Neural crest cell (in vitro differentiated cells): Measurements from ENCODE around the gene TSC22D4. TPM values are rescaled to one million over a fixed set of nuclear protein-coding genes. Genes with fewer than 3 reads are reported as not detected.

ENCODE experiments used
- DNase-seq: peaks from one replicate; pipeline ENCODE4 v3.0.0; 2021; ENCODE audit warnings: low read depth, mixed read lengths, low spot score
- H3K27ac Mint-ChIP-seq: one replicate; pipeline ENCODE4 v1.8.0; 2021; ENCODE audit warnings: mild to moderate bottlenecking, mixed read lengths; ENCODE audit not compliant: unreplicated experiment
- H3K27me3 Mint-ChIP-seq: 2 replicates; pipeline ENCODE4 v1.8.0; 2021; ENCODE audit warnings: low read depth, mild to moderate bottlenecking, mixed read lengths
- H3K36me3 Mint-ChIP-seq: 2 replicates; pipeline ENCODE4 v1.8.0; 2021; ENCODE audit warnings: low read depth, mild to moderate bottlenecking, mixed read lengths
- H3K4me1 Mint-ChIP-seq: 2 replicates; pipeline ENCODE4 v1.8.0; 2021; ENCODE audit warnings: mixed read lengths
- H3K4me3 Mint-ChIP-seq: one replicate; pipeline ENCODE4 v1.8.0; 2021; ENCODE audit warnings: mild to moderate bottlenecking, mixed read lengths
- H3K9me3 Mint-ChIP-seq: 2 replicates; pipeline ENCODE4 v1.8.0; 2021; ENCODE audit warnings: mixed read lengths
- CTCF ChIP-seq: fragments of 200-600 bp; sonication (generic); conservative IDR thresholded peaks from 2 replicates; pipeline ENCODE4 v1.5.0; 2021; ENCODE audit warnings: antibody characterized with exemption, mild to moderate bottlenecking
- total RNA-seq: library from RNA; stranded (reverse); gene quantifications from 2 replicates; pipeline ENCODE4 v1.2.1, GENCODE V29; 2021

Gene TSC22D4
- total RNA-seq, 1 donor from 2014 or later = 32.8 TPM

GRCh38 chr7:100428199-100428966 lies 50.6 kb downstream of the TSC22D4 start, which contains the start of gene ZCWPW1:
ZCWPW1 (minus strand) TSS chr7:100428703; CDS start chr7:100420649, 8,054 bp downstream.
- Mint-ChIP-seq H3K4me3 (peak within 1 kb of the TSS; percentile 97), H3K9me3 (no peaks in the 10 kb centered on the region), H3K27me3 (peaks cover 23% of the 10 kb centered on the region), H3K4me1 (peaks cover 38% of the 10 kb centered on the region), H3K36me3 (peaks cover 15% of the 10 kb centered on the region), H3K27ac (peak within 1 kb of the TSS; percentile 100)
- no peak for TF ChIP-seq CTCF
- DNase-seq = peak; percentile 86

GRCh38 chr7:100427762-100428198 lies 51.2 kb downstream of the TSC22D4 start:
- H3K4me1 Mint-ChIP-seq = peaks cover 38% of the 10 kb centered on the region
- no peak overlapping the region for H3K27ac Mint-ChIP-seq
- TF ChIP-seq CTCF = no peak
- H3K4me3 Mint-ChIP-seq = peak overlapping the region; percentile 97
- H3K9me3 Mint-ChIP-seq = no peaks in the 10 kb centered on the region
- no peak for DNase-seq
- H3K27me3 Mint-ChIP-seq = peaks cover 23% of the 10 kb centered on the region
- peaks cover 13% of the 10 kb centered on the region for H3K36me3 Mint-ChIP-seq

GRCh38 chr7:100426516-100426915 lies 52.5 kb downstream of the TSC22D4 start:
- Mint-ChIP-seq H3K36me3 (peaks cover 5% of the 10 kb centered on the region), H3K9me3 (no peaks in the 10 kb centered on the region)

GRCh38 chr7:100425347-100425746 lies 53.7 kb downstream of the TSC22D4 start:
- no peak for TF ChIP-seq CTCF
- Mint-ChIP-seq H3K27me3 (peaks cover 20% of the 10 kb centered on the region), H3K27ac (no peak overlapping the region), H3K36me3 (peaks cover 5% of the 10 kb centered on the region), H3K4me1 (peaks cover 18% of the 10 kb centered on the region), H3K4me3 (peak overlapping the region; percentile 68), H3K9me3 (no peaks in the 10 kb centered on the region)
- DNase-seq = no peak

More at GRCh38 chr7:100426516-100426915, 52.5 kb downstream of the TSC22D4 start:
- TF ChIP-seq CTCF = no peak
- H3K27ac Mint-ChIP-seq = no peak overlapping the region
- no peak for DNase-seq
- no peak overlapping the region for H3K4me3 Mint-ChIP-seq
- peaks cover 26% of the 10 kb centered on the region for H3K4me1 Mint-ChIP-seq
- H3K27me3 Mint-ChIP-seq = peaks cover 20% of the 10 kb centered on the region

- peaks cover 4% of the 10 kb centered on the region for H3K4me1 Mint-ChIP-seq
- no peak overlapping the region for H3K4me3 Mint-ChIP-seq
- no peak for DNase-seq
- no peaks in the 10 kb centered on the region for H3K9me3 Mint-ChIP-seq
- no peaks in the 10 kb centered on the region for H3K36me3 Mint-ChIP-seq
- TF ChIP-seq CTCF = no peak
- no peak overlapping the region for H3K27ac Mint-ChIP-seq
- H3K27me3 Mint-ChIP-seq = peaks cover 6% of the 10 kb centered on the region
These were observed 55.7 kb downstream of the TSC22D4 start for GRCh38 chr7:100423315-100423714.
